Stimulated activated CD8-positive, alpha-beta memory T cell treated with anti-CD3 and anti-CD28 coated beads, Interleukin-12 subunit alpha, Interleukin-12 subunit beta, amount 100 ng/mL, for 24 hours (primary cell): Measurements from ENCODE around the gene LBH.

ENCODE experiments used
- DNase-seq: peaks from one replicate; pipeline ENCODE4 v3.0.0-alpha.2; 2020; ENCODE audit errors: extremely low read depth

LBH gene

DNA sequence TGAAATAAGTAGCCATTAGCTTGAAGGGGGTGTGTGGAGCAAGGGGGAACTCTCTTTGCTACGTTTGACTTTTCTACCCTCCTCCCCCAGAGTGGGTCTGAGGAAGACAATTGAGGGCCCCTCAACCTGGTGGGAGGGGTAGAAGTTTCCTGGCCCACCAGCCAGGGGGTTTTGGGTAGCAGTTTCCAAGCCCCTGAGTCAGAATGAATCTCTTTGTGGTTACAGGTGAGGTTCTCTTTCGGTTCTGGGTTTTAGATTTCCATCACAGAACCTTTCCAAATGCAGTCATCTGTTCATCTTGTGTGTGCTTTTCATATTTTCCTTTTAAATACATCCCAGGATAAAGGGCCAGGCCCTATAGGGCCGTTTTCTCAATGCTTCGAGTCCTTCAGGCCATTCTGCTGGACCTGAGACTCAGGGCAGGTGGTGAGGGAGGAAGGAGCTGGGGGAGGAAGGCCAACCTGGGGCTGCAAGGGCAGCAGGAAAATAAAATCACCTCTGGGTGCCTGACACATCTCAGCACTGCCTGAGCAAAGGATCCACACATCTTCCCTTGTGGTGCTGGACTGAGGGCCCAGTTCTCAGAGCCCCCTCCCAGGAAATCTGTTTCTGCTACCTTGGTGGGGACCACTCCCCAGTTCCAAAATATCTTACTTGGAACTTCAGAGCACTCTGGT lies 4.7 kb downstream of the LBH start:
- DNase-seq, result no peak

GRCh38 chr2:30236591-30237238 lies 5.4 kb downstream of the LBH start:
- DNase-seq, result no peak

DNA sequence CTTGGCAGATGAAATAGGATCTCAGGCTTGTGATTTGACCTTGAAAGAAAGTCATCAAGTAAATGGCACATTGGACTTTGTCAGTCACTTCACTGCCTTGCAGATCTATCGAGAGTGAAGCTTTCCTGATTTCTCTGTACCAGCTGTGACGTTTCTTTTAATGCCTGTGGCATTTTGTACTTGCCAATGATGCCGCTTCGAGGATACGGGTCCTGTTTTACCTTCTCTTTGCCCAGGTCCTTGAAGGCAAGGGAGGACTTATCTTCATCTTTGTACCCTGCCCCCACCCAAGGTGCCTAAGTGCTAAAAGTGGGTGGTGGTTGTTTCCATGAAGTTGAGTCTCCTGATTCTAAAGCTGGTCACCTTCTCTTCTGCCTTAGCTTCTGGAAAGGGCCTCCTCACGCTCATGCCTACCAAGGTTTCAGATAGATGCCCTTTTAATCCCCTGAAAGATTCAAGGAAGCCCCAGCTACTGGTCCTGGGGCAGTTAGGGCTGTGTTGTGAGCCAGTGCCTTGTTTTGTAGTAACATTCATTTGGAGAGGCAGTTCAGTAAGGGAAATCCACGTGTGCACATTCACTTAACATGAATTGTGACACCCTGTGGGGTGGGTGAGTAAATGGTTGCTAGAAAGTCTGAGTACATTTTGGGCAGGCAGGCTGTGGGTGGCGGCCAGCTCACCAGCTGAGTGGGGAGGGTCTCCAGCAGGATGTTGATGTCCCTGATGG lies 6.1 kb downstream of the LBH start:
- DNase-seq, result no peak

DNA sequence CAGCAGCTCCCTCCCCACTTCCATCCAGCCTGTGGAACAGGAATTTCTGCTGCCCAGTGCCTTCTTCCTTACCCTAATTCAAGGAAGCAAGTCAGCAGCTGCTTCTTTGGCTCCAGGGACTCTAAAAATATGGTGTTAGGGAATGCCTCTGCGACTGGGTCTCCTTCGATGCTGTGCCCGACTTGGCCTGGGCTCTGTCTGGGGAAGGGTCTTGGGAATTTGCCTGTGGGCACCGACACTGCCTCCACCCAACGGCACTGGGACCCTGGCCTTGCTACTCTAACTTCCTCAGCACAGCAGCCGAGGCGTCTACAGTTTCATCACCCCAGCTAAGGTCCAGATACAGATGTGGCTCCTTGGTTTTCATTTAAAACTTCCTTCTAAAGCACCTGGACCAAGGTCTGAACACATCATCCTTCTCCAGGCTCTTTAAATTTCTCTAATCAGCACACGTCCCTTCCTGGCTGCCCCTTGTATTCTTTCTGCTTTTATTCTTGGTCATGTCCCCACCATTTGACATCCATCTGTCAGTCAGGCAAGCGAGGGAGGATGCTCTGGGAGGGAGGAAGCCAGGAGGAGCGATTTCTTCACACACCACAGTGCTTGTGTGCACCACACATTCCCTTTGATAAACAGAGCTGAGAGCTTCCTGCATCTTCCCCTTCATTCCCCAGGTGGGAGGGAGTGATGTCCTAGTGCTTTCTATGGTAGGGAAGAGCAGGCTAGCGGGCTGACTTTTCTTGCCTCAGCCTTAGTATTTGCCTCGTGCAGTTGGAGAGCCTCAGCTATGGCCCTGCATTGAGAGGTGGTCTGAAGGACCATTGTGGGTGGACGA lies 6.8 kb downstream of the LBH start:
- no peak for DNase-seq

DNA sequence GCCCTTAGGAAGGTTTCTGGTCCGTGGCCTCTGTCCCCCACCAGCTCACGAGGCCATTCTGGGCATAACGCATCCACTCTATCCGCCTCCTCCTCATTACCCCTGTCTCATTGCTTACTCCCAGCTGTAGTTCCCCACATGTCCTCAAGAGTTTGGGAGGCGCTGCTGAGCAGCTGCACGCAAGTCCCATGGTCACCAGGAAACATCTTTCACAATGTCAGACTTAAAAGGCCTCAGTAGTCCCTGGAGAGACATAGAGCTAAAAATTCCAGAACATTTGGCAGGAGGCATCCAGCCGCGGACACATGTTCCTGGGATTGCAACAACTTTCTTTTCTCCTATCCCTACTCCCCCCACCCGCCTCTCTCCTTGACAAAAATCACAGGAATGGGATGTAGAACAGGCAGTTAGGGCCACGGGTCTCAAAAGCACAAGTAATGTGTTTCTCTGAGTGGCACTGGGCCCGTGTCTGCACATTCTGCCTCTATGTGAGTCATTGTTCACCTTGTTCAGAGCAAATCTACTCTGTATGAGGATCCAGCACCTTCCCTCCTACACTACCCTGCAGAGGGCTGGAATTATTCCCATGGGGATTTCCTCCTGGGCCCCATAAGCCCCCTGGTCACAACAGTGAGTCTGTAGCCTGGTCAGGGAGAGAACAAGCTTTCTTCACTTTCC lies 8.1 kb downstream of the LBH start:
- no peak for DNase-seq

DNA sequence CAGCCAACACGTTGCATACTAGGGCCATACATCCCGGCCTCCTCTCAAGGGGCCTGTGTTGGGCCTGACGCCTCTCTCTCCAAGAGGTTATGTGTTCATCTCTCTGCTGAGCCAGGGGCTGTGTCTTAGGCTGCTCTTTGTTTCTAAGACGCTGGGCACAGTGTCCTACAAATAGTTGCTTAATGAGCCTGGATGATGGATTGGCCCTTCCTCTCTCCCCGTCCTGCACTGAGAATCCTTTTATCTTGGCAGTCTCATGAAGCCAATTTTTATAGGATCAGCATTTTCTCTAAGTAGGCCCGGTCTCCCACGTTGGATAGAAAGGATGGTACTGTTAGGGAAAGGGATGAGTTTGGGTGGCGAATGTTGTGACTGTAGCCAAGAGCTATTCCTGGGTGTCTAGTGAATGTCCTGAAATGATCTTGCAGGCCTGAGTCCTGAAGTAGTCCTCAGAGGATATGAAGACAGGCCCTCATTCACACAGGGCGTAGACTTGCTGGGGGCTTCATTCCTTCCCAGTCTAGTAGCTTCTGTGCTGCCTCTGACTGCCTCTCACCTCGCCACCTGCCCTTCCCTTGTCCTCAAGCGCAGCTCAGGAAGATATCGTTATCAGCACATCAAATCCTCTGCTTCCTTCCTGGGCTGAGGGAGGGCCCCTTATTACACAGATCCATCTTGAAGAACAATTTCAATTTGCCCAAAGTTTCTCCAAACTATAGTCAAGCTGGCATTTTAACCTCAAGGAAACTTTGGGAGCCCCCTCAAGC lies 8.8 kb downstream of the LBH start:
- DNase-seq, result no peak

DNA sequence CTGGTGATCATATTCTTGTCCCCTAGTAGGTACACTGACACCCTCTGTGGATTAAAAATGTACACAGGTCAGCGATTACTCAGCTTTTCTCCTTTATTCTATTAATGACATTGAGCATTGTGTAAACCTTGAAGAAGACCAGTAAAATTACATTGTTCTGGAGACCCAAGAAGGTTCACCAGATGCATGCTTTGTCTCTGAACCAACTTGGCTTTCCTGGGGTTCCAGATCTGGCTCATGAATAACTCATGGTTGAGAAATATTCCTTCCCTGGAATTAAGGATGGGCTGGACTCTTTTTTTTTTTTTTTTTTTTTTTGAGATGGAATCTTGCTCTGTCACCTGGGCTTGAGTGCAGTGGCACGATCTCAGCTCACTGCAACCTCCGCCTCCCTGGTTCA lies 11.9 kb downstream of the LBH start:
- no peak for DNase-seq

DNA sequence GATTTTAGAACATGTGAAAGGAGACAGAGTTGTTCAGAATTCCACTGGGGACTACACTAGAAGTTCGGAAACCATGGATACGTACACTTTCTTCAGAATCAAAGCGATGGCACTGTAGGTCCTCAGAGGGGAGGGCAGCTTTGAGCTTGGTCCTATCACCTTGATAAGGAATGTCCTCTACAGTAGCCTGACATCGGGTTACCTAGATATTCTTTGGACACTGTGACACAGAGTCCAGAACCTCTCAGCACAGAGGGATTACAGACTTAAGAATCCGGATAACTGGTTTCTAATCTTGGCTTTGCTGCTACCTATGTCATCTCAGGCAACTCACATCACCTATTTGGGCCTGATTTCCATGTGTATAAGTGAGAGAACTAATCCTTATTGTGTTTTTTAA lies 14.0 kb downstream of the LBH start:
- no peak for DNase-seq

GRCh38 chr2:30248791-30249190 lies 17.5 kb downstream of the LBH start:
- no peak for DNase-seq

DNA sequence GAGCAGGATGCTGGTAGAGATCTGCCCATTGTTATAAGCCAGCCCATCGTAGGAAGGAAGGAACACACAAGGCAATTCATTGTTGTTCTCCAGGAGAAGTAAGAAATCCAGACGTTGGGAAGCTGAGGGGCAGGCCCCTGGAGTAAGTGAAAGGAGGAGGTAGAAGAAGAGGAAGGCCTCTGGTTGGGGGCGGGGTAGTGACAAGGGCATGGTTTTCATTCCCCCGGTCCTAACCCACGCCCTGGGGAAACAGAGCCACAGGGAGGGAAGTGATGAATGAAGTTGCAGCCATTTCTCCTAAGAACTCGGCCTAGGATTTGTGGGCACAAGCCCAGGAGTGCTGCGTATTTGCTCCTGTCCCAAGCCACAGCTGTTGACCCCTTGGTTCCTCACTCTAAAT lies 18.0 kb downstream of the LBH start:
- no peak for DNase-seq

GRCh38 chr2:30250421-30250820 lies 19.1 kb downstream of the LBH start:
- no peak for DNase-seq

GRCh38 chr2:30252723-30253701 lies 21.7 kb downstream of the LBH start:
- DNase-seq, result no peak

GRCh38 chr2:30253873-30254684 lies 22.7 kb downstream of the LBH start:
- DNase-seq, result no peak

DNA sequence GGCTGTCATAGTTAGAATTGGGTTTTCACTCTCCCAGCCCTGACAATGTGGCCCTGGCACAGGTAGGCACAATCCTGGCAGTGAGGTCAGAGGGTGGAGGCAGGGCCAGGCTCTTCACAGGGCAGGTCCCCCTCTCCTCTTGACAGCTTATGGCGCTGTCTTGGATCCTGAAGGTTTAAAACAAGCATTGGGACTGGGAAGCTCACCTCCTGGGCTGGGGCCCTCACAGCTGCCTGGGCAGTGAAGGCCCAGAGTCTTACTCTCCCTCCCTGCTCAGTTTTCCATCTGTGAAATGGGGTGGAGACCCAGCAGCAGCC lies 23.3 kb downstream of the LBH start:
- no peak for DNase-seq

DNA sequence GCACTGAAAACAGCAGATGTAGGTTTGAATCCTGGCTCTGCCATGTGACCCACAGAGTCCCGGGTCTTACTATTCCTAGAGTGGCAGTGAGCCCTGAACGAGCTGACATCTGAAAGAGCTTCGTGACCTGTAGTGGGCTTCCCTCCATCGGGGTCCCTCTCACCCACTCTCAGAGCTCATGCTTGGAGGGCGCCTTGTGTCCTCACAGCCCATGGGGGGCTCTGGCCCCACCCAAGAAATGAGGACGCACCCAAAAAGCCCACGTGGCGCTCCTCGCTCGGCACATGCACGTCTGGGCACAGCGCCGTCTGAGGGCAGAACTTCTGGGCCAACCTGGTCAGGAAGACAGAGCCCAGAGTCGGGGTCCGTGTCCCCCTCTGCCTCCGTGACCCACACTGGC lies 23.7 kb downstream of the LBH start:
- DNase-seq, result no peak

GRCh38 chr2:30255466-30256408 lies 24.4 kb downstream of the LBH start:
- no peak for DNase-seq

- DNase-seq, result no peak
Observed at GRCh38 chr2:30257266-30258214, 26.2 kb downstream of the LBH start.
